Stimulated activated CD4-positive, alpha-beta T cell treated with anti-CD3 and anti-CD28 coated beads, Interleukin-15, amount 100 ng/mL, for 1 hour (primary cell): ENCODE measurements around the gene CELSR2.

Source experiments
- DNase-seq, 2 donors: peaks; one replicate each; pipeline ENCODE4 v3.0.0-alpha.2; 2020; ENCODE audit warnings: low read depth in 1 of 2, low spot score in 1 of 2

CELSR2 gene

DNA sequence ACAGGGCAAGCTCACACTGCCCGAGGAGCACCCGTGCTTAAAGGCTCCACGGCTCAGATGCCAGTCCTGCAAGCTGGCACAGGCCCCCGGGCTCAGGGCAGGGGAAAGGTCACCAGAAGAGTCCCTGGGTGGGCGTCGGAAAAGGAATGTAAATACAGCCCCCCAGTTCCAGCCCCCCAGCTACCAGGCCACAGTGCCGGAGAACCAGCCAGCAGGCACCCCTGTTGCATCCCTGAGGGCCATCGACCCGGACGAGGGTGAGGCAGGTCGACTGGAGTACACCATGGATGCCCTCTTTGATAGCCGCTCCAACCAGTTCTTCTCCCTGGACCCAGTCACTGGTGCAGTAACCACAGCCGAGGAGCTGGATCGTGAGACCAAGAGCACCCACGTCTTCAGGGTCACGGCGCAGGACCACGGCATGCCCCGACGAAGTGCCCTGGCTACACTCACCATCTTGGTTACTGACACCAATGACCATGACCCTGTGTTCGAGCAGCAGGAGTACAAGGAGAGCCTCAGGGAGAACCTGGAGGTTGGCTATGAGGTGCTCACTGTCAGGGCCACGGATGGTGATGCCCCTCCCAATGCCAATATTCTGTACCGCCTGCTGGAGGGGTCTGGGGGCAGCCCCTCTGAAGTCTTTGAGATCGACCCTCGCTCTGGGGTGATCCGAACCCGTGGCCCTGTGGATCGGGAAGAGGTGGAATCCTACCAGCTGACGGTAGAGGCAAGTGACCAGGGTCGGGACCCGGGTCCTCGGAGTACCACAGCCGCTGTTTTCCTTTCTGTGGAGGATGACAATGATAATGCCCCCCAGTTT, 1.3 kb downstream of the CELSR2 start:
- DNase-seq, result no peak

DNA sequence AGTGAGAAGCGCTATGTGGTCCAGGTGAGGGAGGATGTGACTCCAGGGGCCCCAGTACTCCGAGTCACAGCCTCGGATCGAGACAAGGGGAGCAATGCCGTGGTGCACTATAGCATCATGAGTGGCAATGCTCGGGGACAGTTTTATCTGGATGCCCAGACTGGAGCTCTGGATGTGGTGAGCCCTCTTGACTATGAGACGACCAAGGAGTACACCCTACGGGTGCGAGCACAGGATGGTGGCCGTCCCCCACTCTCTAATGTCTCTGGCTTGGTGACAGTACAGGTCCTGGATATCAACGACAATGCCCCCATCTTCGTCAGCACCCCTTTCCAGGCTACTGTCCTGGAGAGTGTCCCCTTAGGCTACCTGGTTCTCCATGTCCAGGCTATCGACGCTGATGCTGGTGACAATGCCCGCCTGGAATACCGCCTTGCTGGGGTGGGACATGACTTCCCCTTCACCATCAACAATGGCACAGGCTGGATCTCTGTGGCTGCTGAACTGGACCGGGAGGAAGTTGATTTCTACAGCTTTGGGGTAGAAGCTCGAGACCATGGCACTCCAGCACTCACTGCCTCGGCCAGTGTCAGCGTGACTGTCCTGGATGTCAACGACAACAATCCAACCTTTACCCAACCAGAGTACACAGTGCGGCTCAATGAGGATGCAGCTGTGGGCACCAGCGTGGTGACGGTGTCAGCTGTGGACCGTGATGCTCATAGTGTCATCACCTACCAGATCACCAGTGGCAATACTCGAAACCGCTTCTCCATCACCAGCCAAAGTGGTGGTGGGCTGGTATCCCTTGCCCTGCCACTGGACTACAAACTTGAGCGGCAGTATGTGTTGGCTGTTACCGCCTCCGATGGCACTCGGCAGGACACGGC, 2.2 kb downstream of the CELSR2 start:
- DNase-seq, result no peak

DNA sequence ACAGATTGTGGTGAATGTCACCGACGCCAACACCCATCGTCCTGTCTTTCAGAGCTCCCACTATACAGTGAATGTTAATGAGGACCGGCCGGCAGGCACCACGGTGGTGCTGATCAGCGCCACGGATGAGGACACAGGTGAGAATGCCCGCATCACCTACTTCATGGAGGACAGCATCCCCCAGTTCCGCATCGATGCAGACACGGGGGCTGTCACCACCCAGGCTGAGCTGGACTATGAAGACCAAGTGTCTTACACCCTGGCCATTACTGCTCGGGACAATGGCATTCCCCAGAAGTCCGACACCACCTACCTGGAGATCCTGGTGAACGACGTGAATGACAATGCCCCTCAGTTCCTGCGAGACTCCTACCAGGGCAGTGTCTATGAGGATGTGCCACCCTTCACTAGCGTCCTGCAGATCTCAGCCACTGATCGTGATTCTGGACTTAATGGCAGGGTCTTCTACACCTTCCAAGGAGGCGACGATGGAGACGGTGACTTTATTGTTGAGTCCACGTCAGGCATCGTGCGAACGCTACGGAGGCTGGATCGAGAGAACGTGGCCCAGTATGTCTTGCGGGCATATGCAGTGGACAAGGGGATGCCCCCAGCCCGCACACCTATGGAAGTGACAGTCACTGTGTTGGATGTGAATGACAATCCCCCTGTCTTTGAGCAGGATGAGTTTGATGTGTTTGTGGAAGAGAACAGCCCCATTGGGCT, 3.0 kb downstream of the CELSR2 start:
- DNase-seq, result no peak

DNA sequence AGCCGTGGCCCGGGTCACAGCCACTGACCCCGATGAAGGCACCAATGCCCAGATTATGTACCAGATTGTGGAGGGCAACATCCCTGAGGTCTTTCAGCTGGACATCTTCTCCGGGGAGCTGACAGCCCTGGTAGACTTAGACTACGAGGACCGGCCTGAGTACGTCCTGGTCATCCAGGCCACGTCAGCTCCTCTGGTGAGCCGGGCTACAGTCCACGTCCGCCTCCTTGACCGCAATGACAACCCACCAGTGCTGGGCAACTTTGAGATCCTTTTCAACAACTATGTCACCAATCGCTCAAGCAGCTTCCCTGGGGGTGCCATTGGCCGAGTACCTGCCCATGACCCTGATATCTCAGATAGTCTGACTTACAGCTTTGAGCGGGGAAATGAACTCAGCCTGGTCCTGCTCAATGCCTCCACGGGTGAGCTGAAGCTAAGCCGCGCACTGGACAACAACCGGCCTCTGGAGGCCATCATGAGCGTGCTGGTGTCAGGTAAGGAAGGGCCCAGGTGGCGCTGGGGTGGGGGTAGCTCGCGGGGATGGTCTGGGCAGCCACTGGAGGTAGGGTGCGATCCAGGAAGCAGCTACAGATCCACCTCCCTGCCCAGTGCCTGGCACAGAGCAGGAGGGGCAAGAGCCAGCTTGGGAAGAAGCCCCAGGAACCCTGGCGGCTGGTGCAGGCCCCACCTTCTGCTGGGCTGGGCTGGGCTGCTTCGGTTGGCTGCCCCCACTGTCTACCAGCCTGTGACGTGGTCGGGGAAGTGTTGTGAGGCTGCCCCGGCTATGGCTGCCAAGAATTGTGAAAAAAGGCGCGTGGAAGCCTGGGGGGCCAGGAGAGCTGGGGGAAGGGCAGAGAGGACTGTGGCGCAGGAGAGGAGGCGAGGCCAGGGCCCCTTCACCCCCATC, 3.8 kb downstream of the CELSR2 start:
- DNase-seq, result no peak

DNA sequence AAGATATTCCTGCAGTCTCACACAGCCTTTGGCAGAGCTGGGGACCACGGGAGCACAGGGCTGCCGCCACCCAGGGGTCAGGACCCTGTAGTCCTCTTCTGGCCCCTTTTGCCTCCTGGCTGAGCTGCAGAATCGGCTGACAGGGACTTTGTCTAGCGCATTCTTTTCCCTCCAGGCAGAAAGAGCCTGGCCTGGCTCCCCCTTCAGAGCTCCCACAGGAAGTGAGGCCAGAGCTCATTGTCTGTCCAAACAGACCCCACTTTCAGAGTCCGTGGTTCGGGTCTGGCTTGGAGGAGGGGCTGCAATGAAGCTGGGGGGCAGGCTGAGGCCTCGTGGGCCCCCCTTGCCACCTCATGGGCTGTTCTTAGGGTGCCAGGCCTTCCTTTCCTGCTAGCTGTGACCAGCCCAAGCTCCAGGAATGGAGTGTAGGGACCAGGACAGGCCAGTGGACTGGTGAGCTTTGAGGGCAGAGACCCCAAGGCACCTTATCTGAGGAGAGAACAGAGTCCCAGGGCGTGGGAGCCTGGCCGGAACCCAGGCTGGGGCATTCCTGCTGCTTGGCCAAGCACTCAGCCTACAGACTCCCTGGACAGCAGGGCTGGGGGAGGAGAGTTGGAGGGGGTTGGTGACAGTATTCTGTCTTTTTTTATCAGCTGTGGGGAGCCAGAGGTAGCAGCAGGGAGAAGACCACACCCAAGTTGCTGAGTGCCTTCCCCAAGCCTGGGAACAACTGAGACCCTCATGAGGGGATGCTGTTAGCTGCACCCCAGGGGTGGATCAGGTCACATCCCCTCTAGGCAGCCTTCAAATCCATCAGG, 4.7 kb downstream of the CELSR2 start:
- DNase-seq, result no peak

DNA sequence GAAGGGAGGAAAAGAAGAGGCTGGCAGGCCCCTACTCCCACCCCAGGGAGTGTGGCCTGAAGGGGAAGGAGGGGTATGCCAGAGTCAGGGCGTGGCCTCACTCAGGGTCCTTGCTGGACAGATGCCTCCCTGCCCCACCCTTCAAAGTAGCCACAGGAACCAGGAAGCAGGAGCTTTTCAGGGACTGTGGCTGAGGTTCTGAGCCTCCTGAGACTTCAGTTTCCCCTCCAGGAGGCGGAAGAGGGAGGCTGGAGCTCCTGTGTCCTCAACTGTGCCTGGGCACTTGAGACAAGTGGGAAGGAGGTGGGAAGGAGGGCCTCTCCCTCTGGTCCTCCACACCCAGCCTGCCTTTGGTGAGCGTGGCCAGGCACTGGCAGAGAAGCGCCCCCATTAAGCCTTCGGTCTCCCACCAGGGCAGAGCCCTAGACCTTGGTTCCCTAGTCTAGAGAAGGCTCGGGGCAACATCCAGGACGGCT, 5.3 kb downstream of the CELSR2 start:
- DNase-seq, result no peak

DNA sequence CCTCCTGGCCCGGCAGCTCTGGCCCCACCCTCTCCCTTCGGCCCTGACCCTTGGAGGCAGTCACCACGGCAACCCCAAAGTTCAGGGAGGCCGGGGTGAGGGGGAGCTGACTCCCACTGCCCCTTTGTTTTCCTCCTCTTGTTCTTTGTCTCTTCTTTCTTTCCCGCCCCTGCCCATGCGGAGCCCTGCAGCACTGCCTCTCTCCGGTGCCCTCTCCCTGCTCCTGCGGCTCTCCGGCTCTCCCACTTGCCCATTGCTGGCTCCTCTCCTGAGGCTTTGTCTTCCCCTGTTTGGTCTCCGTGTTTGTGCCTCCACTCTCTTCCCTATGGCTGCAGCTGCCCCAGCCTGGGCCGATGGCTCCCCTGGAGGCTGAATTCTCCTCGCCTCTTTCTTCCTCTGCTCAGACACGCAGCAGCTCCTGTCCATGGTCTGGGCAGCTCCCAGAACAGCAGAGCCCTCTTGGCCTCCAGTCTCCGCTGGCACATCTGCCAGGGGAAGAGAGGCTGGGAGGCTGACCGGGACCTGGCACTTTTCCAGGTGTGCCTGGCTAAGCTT, 5.8 kb downstream of the CELSR2 start:
- DNase-seq, result no peak

DNA sequence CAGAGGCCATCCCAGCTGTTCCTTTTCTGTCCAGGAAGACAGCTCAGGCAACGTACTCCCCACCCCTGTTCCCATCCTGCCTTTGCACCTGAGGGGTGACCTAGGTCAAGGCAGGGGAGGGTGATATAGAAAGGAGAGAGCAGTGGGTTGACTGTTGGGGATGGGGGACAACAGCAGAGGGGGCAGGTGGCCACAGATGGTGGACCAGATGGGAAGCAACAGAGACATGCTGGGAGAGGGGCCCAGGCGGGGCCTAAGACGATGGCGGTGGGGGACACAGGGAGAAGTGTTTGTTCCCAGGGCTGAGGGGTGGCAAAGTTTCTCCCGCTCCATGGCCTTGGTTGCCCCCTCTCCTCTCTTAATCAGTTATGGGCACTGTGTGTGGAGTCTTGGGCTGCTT, 6.3 kb downstream of the CELSR2 start:
- DNase-seq, result no peak

DNA sequence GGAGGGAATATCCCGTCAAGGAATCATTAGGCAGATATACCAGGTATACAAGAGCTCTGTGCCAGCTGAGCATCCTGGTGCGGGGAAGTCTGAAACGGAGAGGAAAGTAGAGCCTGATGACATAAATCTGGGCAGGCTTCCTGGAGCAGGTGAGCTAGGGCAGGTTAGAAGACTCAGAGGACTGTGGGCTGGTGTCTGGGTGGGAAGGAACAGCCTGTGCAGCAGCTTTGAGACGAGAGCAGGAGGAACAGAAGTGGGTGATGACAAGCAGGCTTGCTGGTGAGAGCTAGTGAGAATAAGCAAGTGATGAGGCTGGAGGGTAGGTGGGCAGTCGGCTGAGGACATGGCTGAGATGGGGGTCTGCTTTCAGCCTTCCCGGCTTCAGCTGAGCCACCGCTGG, 6.7 kb downstream of the CELSR2 start:
- no peak for DNase-seq

DNA sequence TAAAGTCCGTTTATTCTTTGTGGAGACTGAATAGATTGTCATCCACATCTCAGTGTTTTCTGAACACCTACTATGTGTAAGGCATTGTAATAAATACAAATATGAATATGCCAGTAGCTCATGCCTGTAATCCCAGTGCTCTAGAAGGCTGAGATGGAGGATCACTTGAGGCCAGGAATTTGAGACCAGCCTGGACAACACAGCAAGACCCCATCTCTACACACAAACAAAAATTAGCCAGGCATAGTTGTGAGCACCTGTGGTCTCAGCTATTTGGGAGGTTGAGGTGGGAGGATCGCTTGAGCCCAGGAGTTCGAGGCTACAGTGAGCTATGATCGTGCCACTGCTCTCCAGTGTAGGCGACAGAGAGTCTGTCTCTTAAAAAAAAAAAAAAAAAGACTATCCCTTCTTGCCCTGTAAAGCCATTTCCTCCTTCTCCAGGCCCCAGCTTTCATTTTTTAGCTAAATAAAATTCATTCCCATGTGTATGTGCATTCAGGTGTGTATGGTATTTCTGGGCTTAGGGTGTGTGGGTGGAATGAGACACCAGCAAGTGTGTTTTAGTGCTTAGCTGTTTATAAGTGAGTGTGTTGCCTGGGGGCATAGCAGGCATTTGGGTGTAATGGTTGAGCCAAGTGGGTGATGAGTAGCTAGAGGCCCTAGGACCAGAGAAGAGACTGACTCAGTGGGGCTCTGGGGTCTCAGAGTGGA, 7.8 kb downstream of the CELSR2 start:
- no peak for DNase-seq

DNA sequence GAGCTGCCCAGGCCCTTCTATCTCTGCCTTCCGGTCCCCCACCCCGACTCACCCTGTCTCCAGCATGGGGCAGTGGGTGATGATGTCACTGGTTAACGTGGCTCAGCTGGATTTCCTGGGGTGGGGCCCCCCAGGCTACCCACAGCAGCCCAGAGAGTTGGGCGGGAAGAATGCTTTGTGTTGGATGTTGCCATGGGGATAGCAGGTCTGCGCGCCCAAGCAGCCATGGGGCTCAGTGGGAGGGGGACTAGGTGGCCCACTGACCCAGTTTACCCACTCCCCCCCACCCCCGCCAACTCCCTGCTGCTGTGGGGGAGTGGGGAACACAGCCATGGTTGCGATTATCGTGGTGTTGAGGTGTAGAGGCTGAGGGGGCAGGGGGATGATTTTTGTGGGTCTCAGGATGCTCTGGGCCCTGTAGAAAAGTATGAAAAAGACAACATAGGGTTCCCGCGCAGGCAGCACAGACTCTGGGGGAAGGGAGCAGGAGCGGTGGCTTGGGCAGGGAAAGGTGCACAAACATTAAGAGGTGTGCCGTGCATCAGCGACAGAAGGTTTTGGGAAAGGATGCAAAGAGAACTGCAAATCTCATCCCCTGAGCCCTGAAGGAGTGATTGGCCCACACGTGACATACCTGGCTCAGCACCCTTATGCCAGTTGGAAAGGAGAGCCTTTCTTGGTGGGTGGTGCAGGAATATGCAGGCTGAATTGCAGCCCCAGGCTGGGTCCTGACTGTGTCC, 8.5 kb downstream of the CELSR2 start:
- no peak for DNase-seq

DNA sequence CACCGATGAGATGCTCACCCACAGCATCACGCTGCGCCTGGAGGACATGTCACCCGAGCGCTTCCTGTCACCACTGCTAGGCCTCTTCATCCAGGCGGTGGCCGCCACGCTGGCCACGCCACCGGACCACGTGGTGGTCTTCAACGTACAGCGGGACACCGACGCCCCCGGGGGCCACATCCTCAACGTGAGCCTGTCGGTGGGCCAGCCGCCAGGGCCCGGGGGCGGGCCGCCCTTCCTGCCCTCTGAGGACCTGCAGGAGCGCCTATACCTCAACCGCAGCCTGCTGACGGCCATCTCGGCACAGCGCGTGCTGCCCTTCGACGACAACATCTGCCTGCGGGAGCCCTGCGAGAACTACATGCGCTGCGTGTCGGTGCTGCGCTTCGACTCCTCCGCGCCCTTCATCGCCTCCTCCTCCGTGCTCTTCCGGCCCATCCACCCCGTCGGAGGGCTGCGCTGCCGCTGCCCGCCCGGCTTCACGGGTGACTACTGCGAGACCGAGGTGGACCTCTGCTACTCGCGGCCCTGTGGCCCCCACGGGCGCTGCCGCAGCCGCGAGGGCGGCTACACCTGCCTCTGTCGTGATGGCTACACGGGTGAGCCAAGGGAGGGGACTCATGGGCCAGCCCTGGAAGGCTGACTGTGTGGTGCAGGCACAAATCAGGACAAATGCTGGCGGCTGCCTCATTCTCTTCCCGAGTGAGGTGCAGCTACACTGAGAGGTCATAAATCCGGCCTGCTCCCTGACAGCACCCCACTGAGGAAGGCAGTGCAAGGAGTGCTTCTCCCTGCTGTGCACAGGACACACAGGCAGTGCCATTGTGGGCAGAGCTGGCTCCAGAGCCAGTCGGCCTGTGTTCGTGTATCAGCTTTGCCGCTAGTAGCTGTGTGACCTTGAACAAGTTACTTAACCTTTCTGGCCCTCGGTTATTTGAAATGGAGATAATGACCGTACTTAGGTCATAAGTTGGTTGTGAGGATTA, 9.4 kb downstream of the CELSR2 start:
- no peak for DNase-seq

DNA sequence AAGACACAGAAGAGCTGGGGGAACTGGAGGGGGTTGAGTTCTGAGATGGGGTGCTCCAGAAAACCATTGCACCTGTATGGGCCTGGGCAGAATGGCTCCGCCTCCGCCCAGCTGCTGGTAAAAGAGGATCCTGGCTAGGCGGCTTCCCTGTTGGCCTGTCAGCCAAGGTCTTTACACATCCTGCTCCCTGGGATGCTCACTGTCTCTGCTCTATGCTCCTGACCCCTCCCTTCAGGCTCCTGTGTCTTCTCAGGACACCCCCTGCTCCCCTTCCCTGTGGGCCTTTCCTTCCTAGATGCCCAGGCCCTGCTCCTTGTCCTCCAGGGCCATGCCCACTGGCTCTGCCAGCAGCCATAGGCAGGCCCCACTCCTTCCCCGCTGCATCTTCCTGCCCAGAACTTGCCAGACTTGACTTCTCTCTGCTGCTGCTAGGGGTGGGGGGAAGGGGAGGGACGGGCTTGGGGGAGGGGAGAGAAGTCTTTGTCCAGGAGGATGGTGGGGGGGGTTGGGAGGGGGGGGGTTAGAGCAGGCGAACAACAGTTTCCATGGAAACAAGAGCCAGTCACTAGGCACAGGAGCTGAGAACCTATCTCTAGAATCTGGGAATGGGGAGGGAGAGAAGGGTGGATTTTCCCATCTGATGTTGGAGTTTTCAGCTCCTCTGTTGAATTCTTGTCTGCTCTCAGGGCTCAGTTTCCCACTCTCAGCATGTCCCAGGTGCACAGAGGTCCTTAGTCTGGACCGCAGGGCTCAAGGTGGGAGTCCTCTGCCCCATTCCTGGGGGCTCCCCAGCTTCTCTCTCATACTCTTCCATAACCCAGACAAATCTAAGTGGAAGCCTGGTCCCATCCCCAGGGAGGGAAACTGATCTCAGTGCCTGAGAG, 10.6 kb downstream of the CELSR2 start:
- no peak for DNase-seq

DNA sequence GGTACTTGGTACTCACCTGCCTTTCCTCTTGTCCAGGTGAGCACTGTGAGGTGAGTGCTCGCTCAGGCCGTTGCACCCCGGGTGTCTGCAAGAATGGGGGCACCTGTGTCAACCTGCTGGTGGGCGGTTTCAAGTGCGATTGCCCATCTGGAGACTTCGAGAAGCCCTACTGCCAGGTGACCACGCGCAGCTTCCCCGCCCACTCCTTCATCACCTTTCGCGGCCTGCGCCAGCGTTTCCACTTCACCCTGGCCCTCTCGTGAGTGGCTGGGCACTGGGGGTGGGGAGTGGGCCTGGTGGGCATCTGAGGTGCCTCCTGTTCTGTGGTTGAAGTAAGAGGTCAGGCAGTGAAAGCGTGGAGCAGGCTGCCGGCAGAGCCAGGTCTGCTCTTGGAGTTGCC, 11.7 kb downstream of the CELSR2 start:
- no peak for DNase-seq

DNA sequence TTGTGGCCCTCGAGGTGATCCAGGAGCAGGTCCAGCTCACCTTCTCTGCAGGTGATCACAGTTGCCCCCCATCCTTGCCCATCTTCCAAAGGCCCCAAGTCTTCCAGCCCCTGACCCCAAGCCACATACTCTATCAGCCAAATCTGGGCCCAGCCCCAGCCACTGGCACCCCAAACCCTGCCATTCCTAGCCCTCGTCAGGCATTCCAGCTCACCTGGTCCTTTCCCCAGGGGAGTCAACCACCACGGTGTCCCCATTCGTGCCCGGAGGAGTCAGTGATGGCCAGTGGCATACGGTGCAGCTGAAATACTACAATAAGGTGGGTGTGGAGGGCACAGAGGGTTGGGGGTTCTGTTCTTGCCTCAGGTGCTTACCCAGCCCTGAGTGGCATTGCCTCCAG, 12.2 kb downstream of the CELSR2 start:
- DNase-seq, result no peak
